Middle frontal gyrus (tissue), 1 donor: ENCODE data around the gene DQX1.

Source experiments
- DNase-seq: peaks from one replicate; pipeline ENCODE4 v3.0.0-alpha.2; 2015; ENCODE audit warnings: low spot score; ENCODE audit errors: extremely low spot score

DQX1 gene

DNA sequence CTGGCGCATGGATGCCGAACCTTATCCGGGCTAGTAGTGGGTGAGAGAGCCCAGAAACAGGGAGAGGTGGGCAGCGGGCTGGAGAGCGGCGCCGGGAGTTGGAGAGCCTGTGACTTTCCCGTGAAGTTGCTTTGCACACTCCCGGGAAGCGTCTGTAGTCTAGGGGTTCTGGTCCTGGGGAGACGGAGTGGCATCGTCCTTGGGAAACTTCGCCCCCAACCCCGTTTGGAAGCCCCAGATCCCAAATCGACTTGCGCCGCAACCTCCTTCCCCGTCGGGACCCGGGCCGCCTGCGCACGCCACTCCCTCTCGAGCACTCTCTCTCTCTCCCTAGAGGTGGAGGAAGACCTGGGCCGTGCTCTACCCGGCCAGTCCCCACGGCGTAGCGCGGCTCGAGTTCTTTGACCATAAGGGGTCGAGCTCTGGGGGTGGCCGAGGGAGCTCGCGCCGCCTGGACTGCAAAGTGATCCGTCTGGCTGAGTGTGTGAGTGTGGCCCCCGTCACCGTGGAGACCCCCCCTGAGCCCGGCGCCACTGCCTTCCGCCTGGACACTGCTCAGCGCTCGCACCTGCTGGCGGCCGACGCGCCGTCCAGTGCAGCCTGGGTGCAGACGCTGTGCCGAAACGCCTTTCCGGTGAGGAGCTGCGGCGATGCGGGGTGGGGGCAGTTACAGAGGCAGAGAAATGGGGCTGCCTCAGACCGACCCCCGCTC lies 28.9 kb upstream of the DQX1 start:
- DNase-seq = no peak

DNA sequence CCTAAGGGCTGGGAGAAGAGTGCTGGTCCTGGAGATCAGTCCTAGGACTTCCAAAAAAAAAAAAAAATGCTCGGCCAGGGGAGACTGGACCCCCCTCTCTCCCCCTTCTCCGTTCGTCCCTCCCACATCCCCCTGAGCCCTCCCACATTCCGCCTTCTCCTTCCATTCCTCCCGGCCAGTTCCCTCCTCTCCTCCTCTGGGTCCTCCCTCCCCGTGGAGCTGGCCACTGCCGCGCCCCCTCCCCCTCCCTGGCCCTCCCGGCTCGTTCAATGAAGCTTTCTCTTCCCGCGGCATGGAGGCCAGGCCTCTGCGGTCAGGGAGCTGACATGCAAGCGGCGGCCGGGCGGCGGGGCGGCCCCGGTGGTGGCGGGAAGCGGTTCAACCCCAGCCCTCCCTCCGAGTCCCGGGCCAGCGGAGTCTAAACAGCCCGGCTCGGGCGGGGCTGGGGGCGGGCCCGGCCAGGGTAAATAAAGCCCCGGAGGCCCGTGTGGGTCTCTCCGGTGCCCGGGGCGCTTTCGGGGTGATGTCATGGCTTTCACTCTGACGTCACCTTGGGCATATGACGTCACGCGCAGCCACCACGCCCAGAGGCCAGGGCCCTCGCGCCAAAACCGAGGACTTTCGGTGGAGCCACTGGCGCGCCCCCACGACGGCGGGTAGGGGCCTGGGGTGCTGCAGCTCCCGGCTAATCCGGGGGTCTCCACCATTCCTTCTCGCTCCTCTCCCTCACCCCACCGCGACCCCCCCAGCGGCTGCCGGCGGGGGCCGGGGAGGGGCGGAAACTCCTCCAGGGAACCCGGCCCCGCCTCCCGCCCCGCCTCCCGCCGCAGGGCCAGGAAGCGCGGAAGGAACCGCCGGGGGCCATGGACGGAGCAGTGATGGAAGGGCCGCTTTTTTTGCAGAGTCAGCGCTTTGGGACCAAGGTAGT lies 28.1 kb upstream of the DQX1 start, which contains the start of the genes DOK1 and LOXL3:
DOK1 (plus strand) TSS at position 829 of the 928 bp plus-strand sequence; CDS start at position 864, 35 bp downstream.
LOXL3 (minus strand) TSS at position 51 of the 928 bp plus-strand sequence. CDS start 1,308 bp downstream, outside the sequence.
- no peak for DNase-seq

DNA sequence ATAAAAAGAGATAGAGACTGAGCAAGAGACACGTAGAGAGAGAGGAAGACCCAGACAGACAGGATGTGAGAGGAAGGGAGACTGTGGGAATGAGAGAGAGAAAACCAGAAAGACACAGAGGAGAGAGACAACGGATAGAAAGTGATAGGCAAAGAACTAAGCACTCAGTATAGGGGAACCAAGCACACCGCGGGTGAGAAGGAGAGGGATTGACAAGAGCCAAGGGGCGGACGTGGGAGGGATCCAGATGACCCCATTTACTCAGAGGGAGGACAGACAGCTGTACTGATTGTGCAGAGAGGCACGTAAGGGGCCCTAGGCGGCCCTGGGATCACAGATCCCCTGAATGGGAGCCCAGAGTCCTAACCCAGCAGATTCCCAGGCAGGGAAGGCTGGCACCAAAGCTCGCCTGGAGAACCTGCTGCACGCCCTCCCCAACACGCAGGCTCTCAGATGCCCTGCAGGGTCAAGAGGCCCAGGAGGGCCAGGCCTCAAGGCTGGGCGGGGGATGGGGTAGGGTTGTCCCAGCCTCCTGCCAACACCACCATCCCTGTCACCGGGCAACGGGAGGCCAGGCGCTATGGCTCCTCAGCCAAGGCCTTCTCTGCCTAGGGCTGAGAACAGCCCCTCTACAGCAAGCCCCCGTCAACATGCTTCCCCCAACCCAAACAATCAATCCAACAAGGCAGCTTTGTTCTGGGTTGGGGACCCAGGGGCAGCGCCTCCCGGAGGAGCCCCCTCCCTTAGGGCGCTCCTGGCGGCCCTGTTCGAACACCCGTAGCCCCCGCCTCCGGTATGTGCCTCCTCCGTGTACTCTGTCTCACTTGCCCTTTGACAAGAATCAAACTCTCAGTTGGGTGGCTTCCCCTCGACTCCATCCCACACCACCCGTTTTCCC lies 27.1 kb upstream of the DQX1 start:
- no peak for DNase-seq

DNA sequence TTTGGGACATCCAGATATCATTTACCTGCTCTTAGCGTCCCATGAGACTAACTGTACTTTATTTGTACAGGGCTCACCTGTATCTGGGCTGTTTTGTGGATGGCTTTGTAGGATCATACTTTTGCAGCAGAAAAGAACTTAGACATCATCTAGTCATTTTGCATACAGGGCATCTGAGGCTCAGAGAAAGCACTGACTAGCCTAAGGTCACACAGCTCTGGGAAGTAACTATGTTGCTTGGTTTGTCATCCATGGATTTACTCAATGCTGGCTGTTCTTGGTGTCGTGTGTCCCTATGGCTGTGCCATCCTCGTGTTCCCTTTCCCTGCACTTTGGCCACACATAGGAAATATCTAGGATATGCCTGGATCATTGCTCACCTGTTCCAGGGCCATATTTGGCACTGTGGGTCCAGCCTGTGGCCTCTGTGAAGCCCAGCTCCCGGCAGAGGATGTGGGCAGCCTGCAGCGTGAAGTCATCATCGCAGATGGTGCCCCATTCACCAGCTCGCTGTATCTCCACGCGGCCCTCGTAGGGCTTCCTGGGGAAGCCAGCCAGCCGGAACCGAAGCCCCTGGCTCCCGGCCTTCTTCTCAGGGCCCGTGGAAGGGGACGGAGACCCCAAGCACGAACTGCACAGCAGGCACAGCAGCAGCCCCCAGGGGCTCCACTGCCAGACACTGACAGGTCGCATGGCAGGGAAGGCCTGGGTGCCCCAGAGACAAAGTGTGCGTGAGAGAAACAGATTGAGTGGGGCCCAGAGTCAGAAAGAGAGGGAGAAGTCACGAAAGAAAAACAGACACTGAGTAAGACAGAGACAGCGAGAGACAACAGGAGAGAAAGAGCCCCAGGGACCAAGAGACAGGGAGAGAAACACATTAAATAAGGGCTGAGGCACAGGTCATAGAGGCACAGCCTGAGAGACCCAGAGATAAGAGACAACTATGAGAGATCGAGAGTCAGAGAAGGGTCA lies 26.2 kb upstream of the DQX1 start:
- DNase-seq = no peak

DNA sequence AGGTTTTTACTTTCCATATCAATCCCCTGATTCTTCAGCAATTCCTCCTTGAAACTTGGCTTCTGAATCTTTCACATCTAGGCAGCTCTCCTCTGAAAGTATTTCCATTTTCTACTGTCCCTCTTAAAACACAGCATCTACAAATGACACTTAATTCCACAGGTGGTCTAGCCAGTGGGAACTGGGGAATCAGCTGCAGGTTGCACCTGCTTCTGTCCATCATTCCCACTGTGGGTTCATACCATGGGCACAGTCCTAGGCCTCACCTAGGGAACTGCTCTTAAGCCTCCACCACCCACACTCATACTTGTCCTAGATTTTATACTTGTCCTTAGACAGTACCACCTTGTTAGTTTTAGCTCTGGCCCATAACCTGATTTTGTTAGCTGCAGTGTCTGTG lies 25.5 kb upstream of the DQX1 start:
- DNase-seq = no peak

DNA sequence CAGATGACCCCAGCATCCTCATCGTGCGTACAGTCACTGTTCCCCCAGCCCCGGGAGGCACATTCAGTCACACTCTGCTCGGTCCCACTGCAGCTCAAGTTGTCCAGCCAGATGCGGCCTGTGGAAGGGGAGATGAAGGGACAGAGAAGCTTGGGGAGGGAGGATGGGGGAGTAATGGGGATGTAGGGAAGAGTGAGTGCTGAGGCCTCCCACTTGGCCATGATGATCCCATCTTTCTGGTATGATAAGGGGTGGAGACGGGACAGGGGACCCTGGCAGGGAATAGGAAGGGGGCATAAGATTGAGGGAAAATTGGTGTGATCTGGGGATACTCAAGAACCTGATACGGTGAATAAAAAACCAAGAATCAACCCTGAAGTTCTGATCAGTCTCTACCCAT lies 24.2 kb upstream of the DQX1 start:
- no peak for DNase-seq

DNA sequence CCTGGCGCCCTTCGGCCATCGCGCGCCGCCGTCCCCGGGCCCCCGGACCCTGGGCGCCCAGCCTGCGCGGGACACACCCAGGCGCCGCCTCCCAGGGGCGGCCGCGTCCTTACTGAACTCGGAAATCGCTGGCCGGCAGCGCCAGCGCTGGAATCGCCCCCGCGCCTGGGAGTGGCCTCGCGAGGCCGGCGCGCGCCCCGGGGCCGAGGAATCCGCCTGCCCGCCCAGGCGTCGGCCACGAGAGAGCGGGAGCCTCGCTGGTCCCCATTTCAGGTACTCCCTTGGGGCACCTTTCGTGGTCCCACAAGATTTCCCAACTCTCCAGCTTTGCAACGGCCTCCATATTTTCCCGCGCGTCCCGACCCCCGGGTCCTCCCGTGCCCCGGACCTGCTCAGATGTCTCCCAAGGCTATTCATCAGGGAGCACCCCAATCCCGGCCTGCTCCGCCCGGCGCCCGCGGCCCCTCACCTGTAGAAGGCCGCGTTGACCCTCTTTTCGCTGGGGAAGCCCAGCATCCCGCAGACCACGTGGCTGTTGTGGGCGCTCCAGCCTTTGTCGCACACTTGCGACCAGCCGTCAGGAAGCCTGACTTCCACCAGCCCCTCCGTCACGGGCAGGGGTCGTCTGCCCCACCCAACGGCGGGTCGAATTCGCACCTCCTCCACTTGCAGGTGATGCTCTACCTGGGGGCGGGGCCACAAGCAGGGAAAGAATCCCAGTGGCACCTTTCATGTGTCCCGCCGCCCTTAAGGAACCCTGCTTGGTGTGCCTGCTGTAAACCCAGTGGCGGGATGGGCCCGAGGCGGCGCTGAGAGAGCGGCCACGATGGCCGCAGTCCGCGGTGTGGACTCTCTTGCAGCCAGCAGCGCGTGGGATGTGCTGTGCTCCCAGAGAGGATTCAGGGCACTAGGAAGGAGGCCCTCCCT lies 23.1 kb upstream of the DQX1 start:
- no peak for DNase-seq

DNA sequence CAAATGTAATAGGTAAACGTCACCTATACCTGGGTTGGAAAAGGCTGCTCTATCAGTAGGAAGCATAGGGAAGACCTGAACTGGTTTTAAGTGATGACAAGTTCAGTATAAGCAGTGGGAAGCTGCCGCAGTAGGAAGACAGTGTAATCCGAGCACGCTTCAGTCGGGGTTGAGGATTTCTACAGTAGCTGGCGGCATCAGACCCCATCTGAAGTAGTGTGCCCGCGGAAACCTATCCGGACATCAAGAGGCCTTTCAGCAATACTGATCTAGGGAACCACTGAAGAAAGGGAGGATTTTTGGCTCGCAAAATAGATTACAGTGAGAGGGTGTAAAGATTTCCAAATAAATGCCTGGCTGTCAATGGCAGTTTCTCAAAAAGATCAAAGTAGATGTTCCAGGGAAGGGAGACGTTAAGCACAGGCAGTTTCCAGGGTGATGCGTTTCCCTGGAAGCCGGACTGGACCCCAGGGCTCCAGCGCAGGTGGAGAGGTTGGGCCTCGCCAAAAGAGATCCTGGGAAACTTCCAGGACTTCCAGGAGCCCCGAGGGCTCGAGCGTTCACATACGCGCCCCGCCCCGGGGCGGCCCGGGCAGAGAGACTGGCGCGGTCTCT lies 22.4 kb upstream of the DQX1 start:
- no peak for DNase-seq

DNA sequence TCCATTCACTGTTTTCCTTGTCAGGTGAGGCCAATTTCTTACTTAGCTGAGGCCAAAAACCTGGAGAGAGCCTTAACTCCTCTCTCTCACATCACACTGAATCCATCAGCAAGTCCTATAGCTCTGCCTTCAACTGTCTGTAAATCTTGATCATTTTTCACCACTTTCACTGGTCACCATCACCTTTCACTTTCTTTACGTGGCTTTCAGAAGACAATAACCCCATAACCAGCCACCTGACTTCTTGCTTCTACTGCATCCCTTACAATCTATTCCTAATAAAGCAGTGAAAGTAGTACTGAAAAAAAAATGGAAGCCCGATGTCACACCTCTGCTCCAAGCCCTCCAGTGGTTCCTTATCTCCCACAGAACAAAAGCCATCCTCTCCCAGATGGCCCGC lies 20.0 kb upstream of the DQX1 start:
- no peak for DNase-seq

DNA sequence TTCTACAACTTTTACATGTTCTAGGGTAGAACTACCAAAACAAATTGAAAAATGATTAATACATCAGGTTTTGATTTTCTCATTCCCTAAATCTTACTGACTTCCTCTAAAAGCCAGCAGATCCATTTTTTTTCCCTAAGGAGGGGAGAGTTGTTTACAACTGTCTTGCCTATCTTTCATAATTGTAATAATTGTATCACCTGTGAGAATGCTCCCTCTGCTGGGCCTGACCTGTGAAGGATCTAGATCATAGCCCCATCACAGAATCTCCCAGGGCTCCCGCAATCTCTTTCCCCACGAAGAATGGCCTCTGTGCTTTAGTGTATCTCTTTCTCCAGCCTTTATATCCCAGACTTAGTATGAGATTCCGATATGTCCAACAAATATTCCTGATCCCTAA lies 18.6 kb upstream of the DQX1 start:
- no peak for DNase-seq

DNA sequence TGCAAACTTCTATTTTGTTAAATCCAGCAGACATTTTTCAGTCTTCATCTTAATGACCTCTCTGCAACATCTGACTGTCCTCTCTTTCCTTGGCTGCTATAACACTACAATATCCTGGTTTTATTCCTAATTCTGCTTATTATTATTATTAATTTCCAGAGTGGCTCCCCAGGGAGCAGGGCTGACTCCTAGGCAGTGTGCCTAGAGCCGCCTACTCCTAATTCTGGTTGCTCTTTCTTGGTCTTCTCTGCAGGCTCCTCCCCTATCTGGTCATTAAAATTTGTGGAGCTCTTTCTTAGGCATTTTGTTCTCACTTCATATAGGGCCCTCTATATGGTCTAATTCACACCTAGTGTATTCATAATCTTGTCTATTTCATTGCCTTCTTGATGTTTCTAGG lies 16.9 kb upstream of the DQX1 start:
- DNase-seq = no peak

DNA sequence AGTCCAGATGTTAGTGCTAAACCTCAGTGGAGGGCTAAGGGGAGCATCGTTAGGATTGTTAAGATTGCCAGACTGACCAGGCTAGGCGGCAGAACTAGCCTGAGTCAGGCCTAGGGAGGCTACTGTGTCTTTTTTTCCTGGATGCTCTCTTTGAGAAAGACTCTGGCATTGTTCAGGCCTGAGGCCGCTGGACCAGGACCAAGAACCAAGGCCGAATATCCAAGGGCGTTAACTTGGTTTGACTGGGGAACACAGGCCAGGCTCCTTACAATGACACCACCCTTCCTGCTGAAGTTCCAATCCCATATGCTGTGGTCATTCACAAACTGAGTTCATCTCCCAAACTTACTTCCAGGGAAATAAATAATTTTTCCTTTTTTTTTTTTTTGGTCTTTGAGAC lies 14.3 kb upstream of the DQX1 start:
- no peak for DNase-seq

DNA sequence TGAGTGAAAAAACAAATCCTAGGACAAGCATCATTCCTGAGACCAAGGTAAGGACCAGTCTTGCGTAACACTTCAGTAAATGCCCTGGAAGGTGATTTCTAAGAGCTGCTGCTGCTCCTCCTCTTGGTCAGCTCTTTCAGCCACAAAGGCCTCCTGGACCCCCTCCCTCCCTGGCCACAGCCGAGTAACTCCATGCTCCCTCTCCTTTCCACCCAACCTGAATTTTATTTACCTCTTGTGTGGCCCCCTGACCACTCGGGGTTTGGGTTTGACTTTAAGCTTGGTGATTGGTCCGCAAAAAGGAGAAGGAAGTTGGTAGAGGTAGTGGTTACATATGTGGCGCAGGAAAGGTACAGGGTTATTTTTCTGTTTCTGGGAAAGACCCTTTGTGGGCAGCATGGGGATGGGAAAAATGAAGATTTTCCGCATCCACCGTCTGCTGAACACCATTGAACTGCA lies 12.9 kb upstream of the DQX1 start:
- DNase-seq = no peak

DNA sequence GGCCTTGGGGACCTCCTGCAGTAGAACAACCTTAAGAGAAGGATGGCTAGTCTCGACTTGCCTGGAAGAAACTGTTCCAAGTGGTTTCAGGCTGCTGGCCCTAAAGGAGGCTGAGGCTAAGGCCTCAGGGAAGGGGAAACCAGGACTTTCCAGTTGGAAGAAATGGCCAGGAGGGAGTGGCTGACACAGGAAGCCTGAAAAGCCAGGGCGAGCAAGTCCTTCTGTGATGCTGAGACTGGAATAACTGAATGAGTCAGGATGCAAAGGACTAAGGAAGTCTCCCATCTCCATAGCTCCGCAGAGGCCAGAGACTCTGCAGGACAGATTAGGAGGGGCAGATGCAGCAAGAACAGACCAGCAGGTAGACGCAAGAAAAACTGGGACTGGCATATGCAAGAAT lies 11.1 kb upstream of the DQX1 start:
- DNase-seq = no peak

DNA sequence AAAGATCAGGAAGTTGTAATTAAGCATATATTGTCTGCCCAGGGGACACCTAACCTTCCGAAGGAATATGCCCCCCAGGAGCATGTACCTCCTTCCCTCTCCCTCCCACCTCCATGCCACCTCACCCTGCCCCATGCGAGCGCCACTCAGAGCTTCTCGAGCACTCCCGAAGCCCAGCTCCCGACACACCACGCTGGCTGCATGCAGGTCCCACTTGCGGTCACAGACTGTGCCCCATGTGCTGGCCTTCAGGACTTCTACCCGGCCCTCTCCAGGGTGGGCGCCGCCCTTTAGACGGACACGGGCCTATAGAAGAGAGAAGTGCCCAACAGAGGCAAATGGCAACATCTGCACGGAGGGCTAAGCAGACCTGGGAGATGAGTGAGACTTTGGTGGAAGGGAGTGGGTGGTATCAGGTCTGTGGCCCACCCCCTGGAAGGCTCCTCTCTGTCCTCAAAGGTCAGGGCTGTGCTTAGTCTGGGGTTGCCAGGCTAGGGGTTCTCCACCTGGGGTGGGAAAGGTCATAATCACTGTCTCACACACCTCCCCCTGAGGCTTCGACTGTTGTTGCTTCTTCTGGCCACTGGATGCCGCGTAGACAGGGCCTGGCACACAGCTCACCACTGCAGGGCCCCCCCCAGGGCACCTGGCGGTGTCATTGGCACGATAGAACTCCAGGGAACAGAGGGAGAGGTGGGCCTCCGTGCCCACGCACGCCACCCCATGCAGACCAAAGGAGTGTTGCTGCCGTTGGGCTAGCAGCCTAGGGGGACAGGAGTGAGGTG lies 10.3 kb upstream of the DQX1 start:
- no peak for DNase-seq

DNA sequence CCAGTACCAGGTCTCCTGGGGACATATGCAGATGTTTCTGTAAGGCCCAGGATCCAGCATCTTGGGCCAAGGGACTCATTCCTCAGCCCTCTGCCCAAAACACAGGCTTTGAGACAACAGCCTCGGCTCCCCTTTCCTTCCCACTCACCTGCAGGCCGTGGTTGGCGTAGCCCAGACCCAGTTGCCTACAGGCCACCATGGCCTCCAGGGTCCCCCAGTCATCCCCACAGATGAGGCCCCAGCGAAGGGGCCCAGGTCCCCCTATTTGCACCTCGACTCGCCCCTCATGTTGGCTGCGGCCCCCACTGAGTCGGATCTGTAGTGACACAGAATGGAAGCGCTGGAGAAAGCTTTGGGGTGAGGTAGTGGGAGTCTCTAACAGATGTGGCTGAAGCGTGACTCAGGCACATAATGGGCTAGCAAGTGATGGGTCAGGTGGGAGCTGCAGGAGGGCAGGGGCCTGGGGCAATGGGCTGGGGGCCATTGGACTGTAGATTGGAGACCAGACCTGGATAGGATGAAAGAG lies 9.5 kb upstream of the DQX1 start:
- DNase-seq = no peak

DNA sequence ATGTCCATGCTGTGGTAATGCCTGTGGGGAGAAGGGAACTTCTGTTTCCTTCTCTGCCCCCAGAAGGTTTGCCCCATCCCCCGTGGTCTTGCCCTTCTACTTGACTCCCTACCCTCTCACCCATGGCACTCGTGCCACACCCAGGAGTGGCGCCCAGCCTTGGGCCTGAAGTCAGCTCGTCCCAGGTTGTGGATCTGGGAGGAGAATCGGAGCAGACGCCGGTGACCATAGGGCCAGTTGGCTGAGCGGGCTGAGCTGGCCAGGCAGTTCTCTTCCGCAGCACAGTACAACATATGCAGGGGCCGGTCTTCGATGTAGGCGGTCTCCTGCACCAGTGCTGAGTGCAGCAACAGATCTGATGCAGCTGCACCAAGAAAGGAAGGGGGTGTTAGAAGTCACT lies 8.4 kb upstream of the DQX1 start:
- no peak for DNase-seq

DNA sequence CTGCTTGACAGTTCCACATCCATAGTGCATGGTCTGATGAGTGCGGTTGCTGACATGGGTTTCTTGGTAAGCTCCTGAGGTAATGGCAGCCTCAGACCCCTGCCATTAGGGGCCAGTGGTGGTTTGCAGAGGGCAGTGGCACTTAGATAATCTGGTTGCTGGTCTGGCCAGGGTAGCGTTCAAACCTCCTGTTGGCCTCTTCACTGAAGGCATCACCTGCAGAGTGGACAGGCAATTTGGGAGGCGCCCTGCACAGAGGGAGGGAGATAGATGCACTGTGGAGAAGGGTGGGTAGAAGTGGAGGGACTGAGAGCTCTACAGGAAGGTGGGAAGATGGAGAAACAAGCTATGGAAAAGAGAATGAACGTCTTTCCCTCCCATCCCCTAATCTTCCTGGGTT lies 7.4 kb upstream of the DQX1 start:
- DNase-seq = no peak
